ENCODE results near the gene DENND2A.
"Not testable (repeated sequence)": the region's sequence is repeated elsewhere in the genome, so short reads cannot be mapped to it uniquely, and the experiment has no call there.

DENND2A gene

GRCh38 chr7:140678081-140678815 is 37.6 kb upstream of the DENND2A start:
- TF ChIP-seq, protein P1, sequence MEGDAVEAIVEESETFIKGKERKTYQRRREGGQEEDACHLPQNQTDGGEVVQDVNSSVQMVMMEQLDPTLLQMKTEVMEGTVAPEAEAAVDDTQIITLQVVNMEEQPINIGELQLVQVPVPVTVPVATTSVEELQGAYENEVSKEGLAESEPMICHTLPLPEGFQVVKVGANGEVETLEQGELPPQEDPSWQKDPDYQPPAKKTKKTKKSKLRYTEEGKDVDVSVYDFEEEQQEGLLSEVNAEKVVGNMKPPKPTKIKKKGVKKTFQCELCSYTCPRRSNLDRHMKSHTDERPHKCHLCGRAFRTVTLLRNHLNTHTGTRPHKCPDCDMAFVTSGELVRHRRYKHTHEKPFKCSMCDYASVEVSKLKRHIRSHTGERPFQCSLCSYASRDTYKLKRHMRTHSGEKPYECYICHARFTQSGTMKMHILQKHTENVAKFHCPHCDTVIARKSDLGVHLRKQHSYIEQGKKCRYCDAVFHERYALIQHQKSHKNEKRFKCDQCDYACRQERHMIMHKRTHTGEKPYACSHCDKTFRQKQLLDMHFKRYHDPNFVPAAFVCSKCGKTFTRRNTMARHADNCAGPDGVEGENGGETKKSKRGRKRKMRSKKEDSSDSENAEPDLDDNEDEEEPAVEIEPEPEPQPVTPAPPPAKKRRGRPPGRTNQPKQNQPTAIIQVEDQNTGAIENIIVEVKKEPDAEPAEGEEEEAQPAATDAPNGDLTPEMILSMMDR (IDR thresholded peaks at IDR 0.05; ENCODE audit: control extremely low read depth, extremely low read depth, low read depth, missing control alignments): no peak
- ChIA-PET CTCF (no interaction called here), POLR2A (interaction anchor here (0.6 kb wide), 1 partner anchor 17 kb away, joined by 3 read pairs; no protein-coding TSS in a partner anchor)
- DNase-seq (ENCODE audit: extremely low spot score): no peak

- no peak for DNase-seq (ENCODE audit: extremely low spot score)
- TF ChIP-seq, protein P1 (IDR thresholded peaks at IDR 0.05; ENCODE audit: control extremely low read depth, extremely low read depth, low read depth, missing control alignments): no peak
- ChIA-PET POLR2A (interaction anchor here (0.6 kb wide), 1 partner anchor 18 kb away, joined by 3 read pairs; no protein-coding TSS in a partner anchor), CTCF (interaction anchor here (1.5 to 4.2 kb wide), 2 partner anchors 9 to 133 kb away, joined by 3 to 23 read pairs; no protein-coding TSS in a partner anchor)
Observed at GRCh38 chr7:140677496-140677895, 36.9 kb upstream of the DENND2A start.

DNA sequence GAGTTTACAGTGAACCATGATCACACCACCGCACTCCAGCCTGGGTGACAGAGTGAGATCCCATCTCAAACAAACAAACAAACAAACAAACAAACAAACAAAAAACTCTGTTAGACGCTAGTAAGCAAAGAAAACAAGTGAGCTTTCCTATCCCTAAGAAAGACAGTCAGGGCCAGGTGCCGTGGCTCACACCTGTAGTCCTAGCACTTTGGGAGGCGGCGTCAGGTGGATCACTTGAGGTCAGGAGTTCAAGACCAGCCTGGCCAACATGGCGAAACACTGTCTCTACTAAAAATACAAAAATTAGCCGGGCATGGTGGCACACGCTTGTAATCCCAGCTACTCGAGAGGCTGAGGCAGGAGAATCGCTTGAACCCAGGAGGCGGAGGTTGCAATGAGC is 36.3 kb upstream of the DENND2A start:
- POLR2A ChIA-PET; DNase-seq (ENCODE audit: extremely low spot score): not testable (repeated sequence)
- CTCF ChIA-PET: interaction anchor here (1.5 to 4.2 kb wide), 3 partner anchors 10 to 134 kb away, joined by 3 to 23 read pairs (median 4); no protein-coding TSS in a partner anchor

- ChIA-PET POLR2A (no interaction called here), CTCF (interaction anchor here (1.4 to 4.2 kb wide), 5 partner anchors 10 to 158 kb away, joined by 3 to 23 read pairs (median 4); no protein-coding TSS in a partner anchor)
- TF ChIP-seq, protein P1 (IDR thresholded peaks at IDR 0.05; ENCODE audit: control extremely low read depth, extremely low read depth, low read depth, missing control alignments): no peak
- DNase-seq (ENCODE audit: extremely low spot score): peak; percentile 73
Observed at GRCh38 chr7:140676306-140676705, 35.7 kb upstream of the DENND2A start.

DNA sequence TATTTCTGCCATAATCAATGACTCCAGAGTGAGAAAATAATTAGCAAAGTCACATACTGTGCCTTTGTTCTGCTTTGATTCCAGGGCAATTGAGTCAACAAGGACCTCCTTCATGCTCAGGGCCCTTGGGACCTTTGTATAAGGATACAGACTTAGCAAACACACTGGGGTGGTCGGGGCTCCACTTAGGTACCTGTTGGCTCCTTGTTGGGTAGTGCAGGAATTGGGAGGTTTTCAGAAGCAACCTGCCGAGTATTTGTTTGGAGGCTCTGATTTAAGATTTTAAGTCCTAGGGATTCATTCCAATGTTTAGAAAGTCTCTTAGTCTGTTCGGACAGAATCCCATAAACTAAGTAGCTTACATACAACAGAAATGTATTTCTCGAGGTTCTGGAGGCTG is 35.1 kb upstream of the DENND2A start:
- ChIA-PET CTCF (interaction anchor here (1.4 to 4.2 kb wide), 7 partner anchors 11 to 158 kb away, joined by 3 to 23 read pairs (median 7); no protein-coding TSS in a partner anchor), POLR2A (no interaction called here)
- DNase-seq (ENCODE audit: extremely low spot score): no peak

GRCh38 chr7:140674899-140675701 is 34.5 kb upstream of the DENND2A start:
- POLR2A ChIA-PET: no interaction called here
- CTCF ChIA-PET: interaction anchor here (0.9 to 4.2 kb wide), 11 partner anchors 12 to 199 kb away, joined by 3 to 23 read pairs (median 4); no protein-coding TSS in a partner anchor
- DNase-seq (ENCODE audit: extremely low spot score): no peak
- TF ChIP-seq, protein P1 (IDR thresholded peaks at IDR 0.05; ENCODE audit: control extremely low read depth, extremely low read depth, low read depth, missing control alignments): peak; percentile 69

More for the DNA sequence above, 35.1 kb upstream of the DENND2A start:
- TF ChIP-seq, protein P1 (IDR thresholded peaks at IDR 0.05; ENCODE audit: control extremely low read depth, extremely low read depth, low read depth, missing control alignments): no peak
